HEK293 (cell line): ENCODE results near the gene TYRO3.
"Not testable (repeated sequence)": the region's sequence is repeated elsewhere in the genome, so short reads cannot be mapped to it uniquely, and the experiment has no call there.

Experiments
- CTCF ChIA-PET: fragments of 350-600 bp; formaldehyde crosslinking; extraction: SDS; loops from one replicate; lab custom pipeline; 2021; ENCODE audit warnings: antibody characterized with exemption; lab: Yijun Ruan, JAX
- POLR2A ChIA-PET: fragments of 300-600 bp; formaldehyde crosslinking; extraction: SDS; loops from one replicate; lab custom pipeline; 2020; ENCODE audit warnings: antibody characterized with exemption, inconsistent platforms; lab: Yijun Ruan, JAX
- H3K27ac ChIP-seq: fragments of 200-500 bp; sonication (Bioruptor generic); 2 replicates; pipeline ENCODE4 v1.5.1; 2014; ENCODE audit warnings: low read depth, low read length, control low read depth, inconsistent platforms; ENCODE audit errors: extremely low read depth
- H3K36me3 ChIP-seq, 2 experiments: fragments of 200-500 bp in 1 of 2; sonication (Bioruptor generic) in 1 of 2; 1 replicate in 1 of 2; 2 replicates in 1 of 2; pipeline ENCODE4 v1.5.1; 2014 to 2017; ENCODE audit warnings: inconsistent platforms in 2 of 2, low read length in 2 of 2; ENCODE audit not compliant: control insufficient read depth in 2 of 2, insufficient read depth in 1 of 2
- H3K4me1 ChIP-seq: fragments of 200-500 bp; sonication (Bioruptor generic); 2 replicates; pipeline ENCODE4 v1.5.1; 2014; ENCODE audit warnings: mild to moderate bottlenecking, low read length, inconsistent platforms; ENCODE audit not compliant: control insufficient read depth, insufficient read depth
- H3K4me3 ChIP-seq: 2 replicates; pipeline ENCODE4 v1.5.1; 2011; ENCODE audit warnings: low read depth, mild to moderate bottlenecking, control low read depth, low read length, moderate library complexity
- H3K9me3 ChIP-seq: fragments of 200-500 bp; sonication (Bioruptor generic); 2 replicates; pipeline ENCODE4 v1.5.1; 2014; ENCODE audit warnings: low read depth, low read length, inconsistent platforms; ENCODE audit not compliant: control insufficient read depth, insufficient read depth
- INSM2 ChIP-seq: fragments of 450-650 bp; formaldehyde crosslinking; IDR thresholded peaks from 2 replicates; pipeline ENCODE4 v1.5.1; 2016; ENCODE audit warnings: missing biosample characterization, missing genetic modification characterization
- KLF1 ChIP-seq: fragments of 450-650 bp; formaldehyde crosslinking; IDR thresholded peaks from 2 replicates; pipeline ENCODE4 v1.5.1; 2016; ENCODE audit warnings: missing biosample characterization, missing genetic modification characterization
- KLF9 ChIP-seq: fragments of 450-650 bp; formaldehyde crosslinking; IDR thresholded peaks from 2 replicates; pipeline ENCODE4 v1.5.1; 2016; ENCODE audit warnings: missing biosample characterization, missing genetic modification characterization, low read depth
- MYNN ChIP-seq: fragments of 450-650 bp; formaldehyde crosslinking; IDR thresholded peaks from 2 replicates; pipeline ENCODE4 v1.5.1; 2016; ENCODE audit warnings: missing biosample characterization, missing genetic modification characterization, borderline replicate concordance
- TSHZ1 ChIP-seq: fragments of 450-650 bp; formaldehyde crosslinking; IDR thresholded peaks from 2 replicates; pipeline ENCODE4 v1.5.1; 2016; ENCODE audit warnings: missing biosample characterization, missing genetic modification characterization, borderline replicate concordance
- ZBTB48 ChIP-seq: fragments of 450-650 bp; formaldehyde crosslinking; IDR thresholded peaks from 2 replicates; pipeline ENCODE4 v1.5.1; 2016; ENCODE audit warnings: missing biosample characterization, missing genetic modification characterization
- ZNF155 ChIP-seq: fragments of 450-650 bp; formaldehyde crosslinking; IDR thresholded peaks from 2 replicates; pipeline ENCODE4 v1.5.1; 2016; ENCODE audit warnings: missing biosample characterization, missing genetic modification characterization
- ZNF266 ChIP-seq: fragments of 450-650 bp; formaldehyde crosslinking; IDR thresholded peaks from 2 replicates; pipeline ENCODE4 v1.5.1; 2016; ENCODE audit warnings: missing biosample characterization, missing genetic modification characterization, low read depth
- ZNF302 ChIP-seq: fragments of 450-650 bp; formaldehyde crosslinking; IDR thresholded peaks from 2 replicates; pipeline ENCODE4 v1.5.1; 2016; ENCODE audit warnings: missing biosample characterization, missing genetic modification characterization, low read depth
- ZNF48 ChIP-seq: fragments of 450-650 bp; formaldehyde crosslinking; IDR thresholded peaks from 2 replicates; pipeline ENCODE4 v1.5.1; 2016; ENCODE audit warnings: missing biosample characterization, missing genetic modification characterization
- ZNF548 ChIP-seq: fragments of 450-650 bp; formaldehyde crosslinking; IDR thresholded peaks from 2 replicates; pipeline ENCODE4 v1.5.1; 2016; ENCODE audit warnings: missing biosample characterization, missing genetic modification characterization
- ZNF561 ChIP-seq: fragments of 450-650 bp; IDR thresholded peaks from 2 replicates; pipeline ENCODE4 v1.5.1; 2018; ENCODE audit warnings: missing biosample characterization, missing genetic modification characterization, borderline replicate concordance
- ZNF571 ChIP-seq: fragments of 450-650 bp; formaldehyde crosslinking; IDR thresholded peaks from 2 replicates; pipeline ENCODE4 v1.5.0; 2017; ENCODE audit warnings: missing biosample characterization, missing genetic modification characterization
- ZNF747 ChIP-seq: fragments of 450-650 bp; formaldehyde crosslinking; IDR thresholded peaks from 2 replicates; pipeline ENCODE4 v1.5.1; 2016; ENCODE audit warnings: missing biosample characterization, missing genetic modification characterization
- ZNF830 ChIP-seq: fragments of 450-650 bp; IDR thresholded peaks from 2 replicates; pipeline ENCODE4 v1.5.0; 2018; ENCODE audit warnings: missing biosample characterization, missing genetic modification characterization, low read depth, mild to moderate bottlenecking, moderate library complexity
- ZNF837 ChIP-seq: fragments of 450-650 bp; formaldehyde crosslinking; IDR thresholded peaks from 2 replicates; pipeline ENCODE4 v1.5.1; 2016; ENCODE audit warnings: missing biosample characterization, missing genetic modification characterization

Gene TYRO3

GRCh38 chr15:41585127-41586047, 26.4 kb downstream of the TYRO3 start (continued):
- no peak for TF ChIP-seq ZNF747 (tag by site-specific recombination)
- peak; percentile 66 for TF ChIP-seq KLF9
- TF ChIP-seq ZNF571: no peak
- TF ChIP-seq ZNF48: no peak
- TF ChIP-seq MYNN (tag by site-specific recombination): no peak
- no peak for TF ChIP-seq ZBTB48 (tag by site-specific recombination)
- no peak for TF ChIP-seq ZNF548 (tag by site-specific recombination)
- TF ChIP-seq ZNF561 (tag by site-specific recombination): 0 out of 2 replicates have a peak, but pooled peaks have one; percentile 49
- TF ChIP-seq ZNF830: no peak
- no peak for TF ChIP-seq KLF1 (tag by site-specific recombination)
- no peak for TF ChIP-seq ZNF837 (tag by site-specific recombination)
- no peak for TF ChIP-seq ZNF155
- no peak for TF ChIP-seq TSHZ1 (tag by site-specific recombination)
- no peak for TF ChIP-seq ZNF266 (tag by site-specific recombination)
- TF ChIP-seq INSM2 (tag by site-specific recombination): no peak
- no peak for TF ChIP-seq ZNF302 (tag by site-specific recombination)

GRCh38 chr15:41586531-41587282, 27.7 kb downstream of the TYRO3 start:
- H3K4me1 ChIP-seq, POLR2A ChIA-PET, H3K4me3 ChIP-seq, H3K36me3 ChIP-seq, H3K27ac ChIP-seq, H3K9me3 ChIP-seq: not testable (repeated sequence)
- CTCF ChIA-PET: interaction anchor here (0.6 to 1.4 kb wide), 4 partner anchors 18 to 478 kb away, joined by 3 to 7 read pairs (median 4); no protein-coding TSS in a partner anchor

- POLR2A ChIA-PET, H3K36me3 ChIP-seq, H3K4me3 ChIP-seq, H3K4me1 ChIP-seq, H3K27ac ChIP-seq, H3K9me3 ChIP-seq: not testable (repeated sequence)
- CTCF ChIA-PET: interaction anchor here (0.6 to 1.0 kb wide), 2 partner anchors 14 to 71 kb away, joined by 3 to 5 read pairs; partner anchors contain the start of gene MGA
Measured at GRCh38 chr15:41589018-41589417, 30.0 kb downstream of the TYRO3 start.

GRCh38 chr15:41589571-41589970, 30.6 kb downstream of the TYRO3 start:
- POLR2A ChIA-PET, H3K36me3 ChIP-seq, H3K4me3 ChIP-seq, H3K27ac ChIP-seq, H3K9me3 ChIP-seq, H3K4me1 ChIP-seq: not testable (repeated sequence)
- CTCF ChIA-PET: interaction anchor here (0.6 to 1.0 kb wide), 2 partner anchors 14 to 71 kb away, joined by 3 to 5 read pairs; partner anchors contain the start of gene MGA

GRCh38 chr15:41591217-41591616, 32.2 kb downstream of the TYRO3 start:
- CTCF ChIA-PET: interaction anchor here (0.6 to 1.0 kb wide), 3 partner anchors 12 to 752 kb away, joined by 3 read pairs; no protein-coding TSS in a partner anchor

GRCh38 chr15:41592718-41593117, 33.7 kb downstream of the TYRO3 start:
- H3K36me3 ChIP-seq, H3K9me3 ChIP-seq, H3K4me3 ChIP-seq, H3K4me1 ChIP-seq, H3K27ac ChIP-seq, POLR2A ChIA-PET: not testable (repeated sequence)
- CTCF ChIA-PET: interaction anchor here (1.6 kb wide), 1 partner anchor 11 kb away, joined by 5 read pairs; no protein-coding TSS in a partner anchor

More at GRCh38 chr15:41591217-41591616, 32.2 kb downstream of the TYRO3 start:
- H3K9me3 ChIP-seq, H3K4me3 ChIP-seq, H3K36me3 ChIP-seq, POLR2A ChIA-PET, H3K4me1 ChIP-seq, H3K27ac ChIP-seq: not testable (repeated sequence)
